ENCODE data around the gene GLS.
A peak's percentile ranks its signal among the peaks of the same experiment; 100 is the strongest.

Gene GLS

GRCh38 chr2:190972846-190973245 is 92.2 kb downstream of the GLS start:
- no peak overlapping the region for H3K4me3 Mint-ChIP-seq
- H3K27ac Mint-ChIP-seq = peak overlapping the region; percentile 65
- H3K4me1 Mint-ChIP-seq (ENCODE audit: low read depth) = peaks cover 52% of the 10 kb centered on the region
- H3K27me3 Mint-ChIP-seq = no peaks in the 10 kb centered on the region
- H3K9me3 Mint-ChIP-seq = no peaks in the 10 kb centered on the region
- H3K36me3 Mint-ChIP-seq (ENCODE audit: low read depth) = peaks cover 97% of the 10 kb centered on the region
- DNase-seq = no peak

- Mint-ChIP-seq H3K4me3 (no peak overlapping the region), H3K27ac (peak overlapping the region; percentile 65), H3K27me3 (no peaks in the 10 kb centered on the region), H3K4me1 (ENCODE audit: low read depth) (peaks cover 52% of the 10 kb centered on the region), H3K36me3 (ENCODE audit: low read depth) (peaks cover 97% of the 10 kb centered on the region), H3K9me3 (no peaks in the 10 kb centered on the region)
- DNase-seq = no peak
Observed at GRCh38 chr2:190973262-190973661, 92.6 kb downstream of the GLS start.

GRCh38 chr2:190973726-190974628 is 93.4 kb downstream of the GLS start:
- Mint-ChIP-seq H3K4me1 (ENCODE audit: low read depth) (peaks cover 57% of the 10 kb centered on the region), H3K4me3 (no peak overlapping the region), H3K27me3 (no peaks in the 10 kb centered on the region), H3K9me3 (no peaks in the 10 kb centered on the region), H3K27ac (peak overlapping the region; percentile 77), H3K36me3 (ENCODE audit: low read depth) (peaks cover 98% of the 10 kb centered on the region)
- no peak for DNase-seq

GRCh38 chr2:190974629-190975361 is 94.2 kb downstream of the GLS start:
- Mint-ChIP-seq H3K36me3 (ENCODE audit: low read depth) (peaks cover 98% of the 10 kb centered on the region), H3K4me3 (no peak overlapping the region), H3K9me3 (no peaks in the 10 kb centered on the region), H3K27ac (peak overlapping the region; percentile 87), H3K4me1 (ENCODE audit: low read depth) (peaks cover 58% of the 10 kb centered on the region), H3K27me3 (no peaks in the 10 kb centered on the region)
- DNase-seq = no peak

GRCh38 chr2:190976521-190976920 is 95.9 kb downstream of the GLS start:
- no peak overlapping the region for H3K4me3 Mint-ChIP-seq
- H3K4me1 Mint-ChIP-seq (ENCODE audit: low read depth) = peaks cover 58% of the 10 kb centered on the region
- H3K36me3 Mint-ChIP-seq (ENCODE audit: low read depth) = peaks cover 98% of the 10 kb centered on the region
- H3K9me3 Mint-ChIP-seq = no peaks in the 10 kb centered on the region
- H3K27me3 Mint-ChIP-seq = no peaks in the 10 kb centered on the region
- peak overlapping the region; percentile 87 for H3K27ac Mint-ChIP-seq
- no peak for DNase-seq

GRCh38 chr2:190977505-190977904 is 96.9 kb downstream of the GLS start:
- Mint-ChIP-seq H3K27me3 (no peaks in the 10 kb centered on the region), H3K4me1 (ENCODE audit: low read depth) (peaks cover 67% of the 10 kb centered on the region), H3K27ac (peak overlapping the region; percentile 87)

GRCh38 chr2:190978389-190979053 is 97.9 kb downstream of the GLS start:
- H3K27ac Mint-ChIP-seq = peak overlapping the region; percentile 87
- no peak for DNase-seq
- no peaks in the 10 kb centered on the region for H3K9me3 Mint-ChIP-seq
- no peak overlapping the region for H3K4me3 Mint-ChIP-seq
- H3K36me3 Mint-ChIP-seq (ENCODE audit: low read depth) = peaks cover 99% of the 10 kb centered on the region
- no peaks in the 10 kb centered on the region for H3K27me3 Mint-ChIP-seq
- H3K4me1 Mint-ChIP-seq (ENCODE audit: low read depth) = peaks cover 75% of the 10 kb centered on the region

More at GRCh38 chr2:190977505-190977904, 96.9 kb downstream of the GLS start:
- H3K9me3 Mint-ChIP-seq = no peaks in the 10 kb centered on the region
- peaks cover 98% of the 10 kb centered on the region for H3K36me3 Mint-ChIP-seq (ENCODE audit: low read depth)
- no peak for DNase-seq
- H3K4me3 Mint-ChIP-seq = no peak overlapping the region

- Mint-ChIP-seq H3K27me3 (no peaks in the 10 kb centered on the region), H3K27ac (peak overlapping the region; percentile 87), H3K9me3 (no peaks in the 10 kb centered on the region), H3K4me1 (ENCODE audit: low read depth) (peaks cover 84% of the 10 kb centered on the region), H3K36me3 (ENCODE audit: low read depth) (peaks cover 99% of the 10 kb centered on the region), H3K4me3 (no peak overlapping the region)
- no peak for DNase-seq
Observed at GRCh38 chr2:190979906-190980629, 99.4 kb downstream of the GLS start.

GRCh38 chr2:190980630-190981209 is 100.1 kb downstream of the GLS start:
- H3K9me3 Mint-ChIP-seq = no peaks in the 10 kb centered on the region
- peaks cover 99% of the 10 kb centered on the region for H3K36me3 Mint-ChIP-seq (ENCODE audit: low read depth)

GRCh38 chr2:190981333-190981732 is 100.7 kb downstream of the GLS start:
- no peak overlapping the region for H3K4me3 Mint-ChIP-seq
- H3K4me1 Mint-ChIP-seq (ENCODE audit: low read depth) = peaks cover 88% of the 10 kb centered on the region
- H3K9me3 Mint-ChIP-seq = no peaks in the 10 kb centered on the region
- no peaks in the 10 kb centered on the region for H3K27me3 Mint-ChIP-seq
- peak overlapping the region; percentile 82 for H3K27ac Mint-ChIP-seq
- DNase-seq = no peak
- peaks cover 99% of the 10 kb centered on the region for H3K36me3 Mint-ChIP-seq (ENCODE audit: low read depth)

More at GRCh38 chr2:190980630-190981209, 100.1 kb downstream of the GLS start:
- Mint-ChIP-seq H3K27me3 (no peaks in the 10 kb centered on the region), H3K27ac (peak overlapping the region; percentile 87), H3K4me3 (no peak overlapping the region), H3K4me1 (ENCODE audit: low read depth) (peaks cover 86% of the 10 kb centered on the region)
- no peak for DNase-seq

- peaks cover 86% of the 10 kb centered on the region for H3K4me1 Mint-ChIP-seq (ENCODE audit: low read depth)
- H3K36me3 Mint-ChIP-seq (ENCODE audit: low read depth) = peaks cover 99% of the 10 kb centered on the region
- no peaks in the 10 kb centered on the region for H3K9me3 Mint-ChIP-seq
- H3K27me3 Mint-ChIP-seq = no peaks in the 10 kb centered on the region
- H3K27ac Mint-ChIP-seq = peak overlapping the region; percentile 82
- DNase-seq = no peak
- no peak overlapping the region for H3K4me3 Mint-ChIP-seq
Observed at GRCh38 chr2:190981733-190982132, 101.1 kb downstream of the GLS start.

- Mint-ChIP-seq H3K4me3 (no peak overlapping the region), H3K27me3 (no peaks in the 10 kb centered on the region), H3K9me3 (no peaks in the 10 kb centered on the region), H3K4me1 (ENCODE audit: low read depth) (peaks cover 87% of the 10 kb centered on the region), H3K36me3 (ENCODE audit: low read depth) (peaks cover 100% of the 10 kb centered on the region), H3K27ac (peak overlapping the region; percentile 82)
- no peak for DNase-seq
Observed at GRCh38 chr2:190982262-190983034, 101.8 kb downstream of the GLS start.

GRCh38 chr2:190984595-190984994 is 104.0 kb downstream of the GLS start:
- Mint-ChIP-seq H3K27ac (peak overlapping the region; percentile 82), H3K9me3 (no peaks in the 10 kb centered on the region), H3K27me3 (no peaks in the 10 kb centered on the region), H3K4me1 (ENCODE audit: low read depth) (peaks cover 78% of the 10 kb centered on the region), H3K36me3 (ENCODE audit: low read depth) (peaks cover 100% of the 10 kb centered on the region), H3K4me3 (no peak overlapping the region)
- DNase-seq = no peak
